Ishikawa (cell line): ENCODE results near the gene FAM111A.

Source experiments
- CEBPB ChIP-seq: IDR thresholded peaks from 2 replicates; pipeline ENCODE4 v1.6.1; 2012
- CREB1 ChIP-seq: IDR thresholded peaks from 2 replicates; pipeline ENCODE4 v1.6.1; 2012; ENCODE audit warnings: low read depth
- EGR1 ChIP-seq: IDR thresholded peaks from 2 replicates; pipeline ENCODE4 v1.6.1; 2012
- EP300 ChIP-seq: IDR thresholded peaks from 2 replicates; pipeline ENCODE4 v1.6.1; 2012; ENCODE audit warnings: borderline replicate concordance
- FOXM1 ChIP-seq: IDR thresholded peaks from 2 replicates; pipeline ENCODE4 v1.6.1; 2012; ENCODE audit warnings: low read depth, borderline replicate concordance
- MAX ChIP-seq: IDR thresholded peaks from 2 replicates; pipeline ENCODE4 v1.6.1; 2012
- NFIC ChIP-seq: IDR thresholded peaks from 2 replicates; pipeline ENCODE4 v1.6.1; 2012
- RAD21 ChIP-seq: IDR thresholded peaks from 2 replicates; pipeline ENCODE4 v1.6.1; 2012; ENCODE audit warnings: low read depth
- REST ChIP-seq: IDR thresholded peaks from 2 replicates; pipeline ENCODE4 v1.6.1; 2012; ENCODE audit warnings: low read depth, mild to moderate bottlenecking
- TAF1 ChIP-seq: IDR thresholded peaks from 2 replicates; pipeline ENCODE4 v1.6.1; 2012; ENCODE audit warnings: low read depth, mild to moderate bottlenecking
- TCF12 ChIP-seq: IDR thresholded peaks from 2 replicates; pipeline ENCODE4 v1.6.1; 2012; ENCODE audit warnings: low read depth
- TEAD4 ChIP-seq: IDR thresholded peaks from 2 replicates; pipeline ENCODE4 v1.6.1; 2012
- USF1 ChIP-seq: IDR thresholded peaks from 2 replicates; pipeline ENCODE4 v1.6.1; 2012
- YY1 ChIP-seq: IDR thresholded peaks from 2 replicates; pipeline ENCODE4 v1.6.1; 2012; ENCODE audit warnings: low read depth
- ZBTB7A ChIP-seq: IDR thresholded peaks from 2 replicates; pipeline ENCODE4 v1.6.1; 2012; ENCODE audit warnings: low read depth

Gene FAM111A

GRCh38 chr11:59200423-59200746, 57.7 kb downstream of the FAM111A start:
- TF ChIP-seq FOXM1: no peak
- no peak for TF ChIP-seq USF1
- TF ChIP-seq MAX: no peak
- no peak for TF ChIP-seq CEBPB
- no peak for TF ChIP-seq YY1
- no peak for TF ChIP-seq CREB1

GRCh38 chr11:59201353-59201752, 58.7 kb downstream of the FAM111A start:
- TF ChIP-seq YY1 (no peak), ZBTB7A (no peak), MAX (no peak), USF1 (no peak), CREB1 (no peak), TCF12 (no peak), TEAD4 (no peak), REST (no peak), NFIC (no peak), CEBPB (no peak), EGR1 (no peak), RAD21 (no peak), FOXM1 (no peak), TAF1 (no peak), EP300 (no peak)
